GM12878 (cell line): ENCODE results near the gene ARHGAP26. TPM values are rescaled to one million over a fixed set of nuclear protein-coding genes. Genes with fewer than 3 reads are reported as not detected.

Source experiments
- ATAC-seq: fragments of 200-7000 bp; cut with Tn5 transposase; 3 replicates; pipeline ENCODE4 v1.9.1; 2020; ENCODE audit warnings: mild to moderate bottlenecking, moderate library complexity
- BruUV-seq: library from RNA; stranded (reverse); fragments of 400-500 nt; replicated peaks from 2 replicates; lab custom pipeline; 2021; lab: Mats Ljungman, UMichigan
- CTCF ChIA-PET: fragments of 300-600 bp; sonication (Branson Sonifier 250); formaldehyde crosslinking; extraction: SDS; loops from one replicate; lab custom pipeline; 2021; ENCODE audit warnings: inconsistent platforms; lab: Yijun Ruan, JAX
- POLR2A ChIA-PET: fragments of 350-600 bp; formaldehyde crosslinking; extraction: SDS; loops from one replicate; lab custom pipeline; 2021; ENCODE audit warnings: inconsistent platforms; lab: Charles Lee
- RAD21 ChIA-PET: fragments of 300-600 bp; sonication (Branson Sonifier 250); formaldehyde crosslinking; loops from one replicate; lab custom pipeline; 2023; ENCODE audit warnings: antibody characterized with exemption; ENCODE audit not compliant: unreplicated experiment; lab: Charles Lee
- SMC1A ChIA-PET: fragments of 300-600 bp; sonication (Branson Sonifier 250); formaldehyde crosslinking; loops from one replicate; lab custom pipeline; 2023; ENCODE audit not compliant: unreplicated experiment, uncharacterized antibody; lab: Charles Lee
- DNase-seq: peaks from one replicate; pipeline ENCODE4 v3.0.0-alpha.2; 2011; ENCODE audit warnings: low read depth, low spot score
- FAIRE-seq: peaks from 3 replicates; lab custom pipeline; 2011; peaks lifted over from hg19 to GRCh38; lab: Jason Lieb, UNC
- H2AFZ ChIP-seq: 2 replicates; pipeline ENCODE4 v1.6.0; 2011; ENCODE audit warnings: low read depth, low read length, control low read depth; ENCODE audit not compliant: control insufficient read depth
- H3K27ac ChIP-seq: 2 replicates; pipeline ENCODE4 v1.5.1; 2011; ENCODE audit warnings: control low read depth; ENCODE audit not compliant: control insufficient read depth, insufficient read depth
- H3K27me3 ChIP-seq, 2 experiments: replicated peaks in 1 of 2; 2 replicates each; pipeline versions ENCODE4 v1.6.0 to v1.6.1; 2011; ENCODE audit warnings: low read length in 1 of 2; ENCODE audit not compliant: control insufficient read depth in 2 of 2, insufficient read depth in 2 of 2
- H3K36me3 ChIP-seq, 2 experiments: 2 replicates each; pipeline ENCODE4 v1.5.1; 2011; ENCODE audit warnings: low read length in 1 of 2; ENCODE audit not compliant: control insufficient read depth in 2 of 2, insufficient read depth in 2 of 2
- H3K4me1 ChIP-seq: 2 replicates; pipeline ENCODE4 v1.6.1; 2011; ENCODE audit warnings: mild to moderate bottlenecking, low read length, moderate library complexity, mixed read lengths; ENCODE audit not compliant: control insufficient read depth, insufficient read depth
- H3K4me2 ChIP-seq: 2 replicates; pipeline ENCODE4 v1.6.0; 2011; ENCODE audit warnings: control low read depth; ENCODE audit not compliant: control insufficient read depth, insufficient read depth
- H3K4me3 ChIP-seq: fragments of 200-600 bp; sonication (generic); 2 replicates; pipeline ENCODE4 v1.5.1; 2016
- H3K79me2 ChIP-seq: 2 replicates; pipeline ENCODE4 v1.6.0; 2011; ENCODE audit warnings: low read length; ENCODE audit not compliant: control insufficient read depth, insufficient read depth
- H3K9ac ChIP-seq: 2 replicates; pipeline ENCODE4 v1.8.0; 2011; ENCODE audit warnings: low read length, control low read depth, mixed read lengths; ENCODE audit not compliant: control insufficient read depth, insufficient read depth
- H3K9me3 ChIP-seq: replicated peaks from 3 replicates; pipeline ENCODE4 v1.5.1; 2011; ENCODE audit warnings: mild to moderate bottlenecking, low read length; ENCODE audit not compliant: control insufficient read depth, insufficient read depth
- H4K20me1 ChIP-seq: 2 replicates; pipeline ENCODE4 v1.6.0; 2011; ENCODE audit not compliant: control insufficient read depth, insufficient read depth
- EP300 ChIP-seq, 2 experiments: fragments of 150-350 bp in 1 of 2; IDR thresholded peaks; 2 replicates each; pipeline ENCODE4 v1.6.1; 2011 to 2012; ENCODE audit warnings: low read depth in 2 of 2, low read length in 2 of 2, borderline replicate concordance in 1 of 2, improper control_type of control experiment in 1 of 2, inconsistent platforms in 1 of 2; ENCODE audit not compliant: control insufficient read depth in 1 of 2
- FOXM1 ChIP-seq: IDR thresholded peaks from 2 replicates; pipeline ENCODE4 v1.6.1; 2012; ENCODE audit warnings: low read depth, mild to moderate bottlenecking, inconsistent platforms, low read length, moderate library complexity
- JUNB ChIP-seq: IDR thresholded peaks from 2 replicates; pipeline ENCODE4 v1.6.1; 2016; ENCODE audit warnings: antibody characterized with exemption, mild to moderate bottlenecking
- KDM1A ChIP-seq: fragments of 200-600 bp; sonication (generic); IDR thresholded peaks from 2 replicates; pipeline ENCODE4 v1.6.1; 2016; ENCODE audit warnings: borderline replicate concordance
- LARP7 ChIP-seq: fragments of 450-650 bp; IDR thresholded peaks from 2 replicates; pipeline ENCODE4 v1.6.1; 2017; ENCODE audit warnings: mild to moderate bottlenecking
- MEF2A ChIP-seq: IDR thresholded peaks from 2 replicates; pipeline ENCODE4 v1.6.1; 2011; ENCODE audit warnings: low read depth, mild to moderate bottlenecking, low read length, moderate library complexity; ENCODE audit not compliant: insufficient read depth
- MYC ChIP-seq: IDR thresholded peaks from 2 replicates; pipeline ENCODE4 v1.6.1; 2011; ENCODE audit warnings: mild to moderate bottlenecking, low read length, moderate library complexity, inconsistent platforms; ENCODE audit not compliant: insufficient read depth, insufficient replicate concordance, insufficient read length, severe bottlenecking
- RCOR1 ChIP-seq: conservative IDR thresholded peaks from 2 replicates; pipeline ENCODE4 v1.6.1; 2012; ENCODE audit warnings: low read depth, low read length, improper control_type of control experiment
- REST ChIP-seq: IDR thresholded peaks from 2 replicates; pipeline ENCODE4 v1.6.1; 2012; ENCODE audit warnings: mild to moderate bottlenecking, low read depth, low read length
- SMAD5 ChIP-seq: IDR thresholded peaks from 2 replicates; pipeline ENCODE4 v1.6.1; 2016; ENCODE audit warnings: antibody characterized with exemption, low read depth
- SMC3 ChIP-seq: IDR thresholded peaks from 2 replicates; pipeline ENCODE4 v1.6.1; 2011; ENCODE audit warnings: low read length, improper control_type of control experiment, borderline replicate concordance
- SPI1 ChIP-seq: IDR thresholded peaks from 2 replicates; pipeline ENCODE4 v1.6.1; 2011; ENCODE audit warnings: low read depth, mild to moderate bottlenecking, low read length, moderate library complexity, borderline replicate concordance; ENCODE audit not compliant: insufficient read depth
- SREBF2 ChIP-seq: IDR thresholded peaks from 2 replicates; pipeline ENCODE4 v1.6.1; 2012; ENCODE audit warnings: mild to moderate bottlenecking, low read length
- SRF ChIP-seq, 2 experiments: IDR thresholded peaks; 2 replicates each; pipeline ENCODE4 v1.6.1; 2011; ENCODE audit warnings: low read depth in 2 of 2, low read length in 2 of 2, mild to moderate bottlenecking in 1 of 2, moderate library complexity in 1 of 2
- STAT1 ChIP-seq: fragments of 450-650 bp; conservative IDR thresholded peaks from 2 replicates; pipeline ENCODE4 v1.6.1; 2014; ENCODE audit warnings: antibody characterized with exemption, mild to moderate bottlenecking
- TBL1XR1 ChIP-seq: IDR thresholded peaks from 2 replicates; pipeline ENCODE4 v1.6.1; 2012; ENCODE audit warnings: low read depth, low read length, improper control_type of control experiment
- TCF7 ChIP-seq: IDR thresholded peaks from 2 replicates; pipeline ENCODE4 v1.6.1; 2014; ENCODE audit warnings: antibody characterized with exemption, borderline replicate concordance
- WRNIP1 ChIP-seq: IDR thresholded peaks from 2 replicates; pipeline ENCODE4 v1.6.1; 2011; ENCODE audit warnings: low read depth, low read length, improper control_type of control experiment, borderline replicate concordance
- WGBS: methylation state at CpG from one replicate; pipeline ENCODE4 v1.1.6; 2016; ENCODE audit warnings: low lambda C conversion rate; ENCODE audit not compliant: insufficient replicate concordance, insufficient coverage; ENCODE audit errors: missing lambda C conversion rate; 5-methylcytosine and 5-hydroxymethylcytosine counted together
- in situ Hi-C: fragments of 300-500 bp; cut with MboI; formaldehyde crosslinking; loops from 9 replicates; pipeline ENCODE4 v1.14.3; 2018; ENCODE audit warnings: mixed read lengths
- intact Hi-C: fragments of 100-400 bp; cut with micrococcal nuclease; formaldehyde crosslinking; loops from one replicate; pipeline ENCODE4 v1.14.2; 2022; ENCODE audit not compliant: unreplicated experiment
- polyA plus RNA-seq, 11 experiments: library from polyadenylated mRNA; depleted of rRNA in 4 of 11; unstranded in 6 of 11; stranded (reverse) in 5 of 11; fragments of >200 nt; fragmentation: Nextera tagmentation in 4 of 11; fragmentation: Illumina TruSeq in 1 of 11; extraction: Ambion mirVana in 4 of 11; extraction: Trizol in 1 of 11; gene quantifications; 1 replicate in 1 of 11; 2 replicates in 10 of 11; pipeline versions ENCODE4 v1.2.1 to v1.2.3, GENCODE V29; 2011 to 2016; ENCODE audit warnings: inconsistent platforms in 2 of 11, missing spikeins in 2 of 11, low read depth in 1 of 11
- total RNA-seq, 4 experiments: library from RNA; depleted of rRNA in 3 of 4; stranded (reverse); fragments of >200 nt in 3 of 4; fragmentation: Illumina TruSeq in 1 of 4; extraction: Trizol in 1 of 4; gene quantifications; 2 replicates each; pipeline versions ENCODE4 v1.2.1 to v1.2.3, GENCODE V29; 2013 to 2021
- TF ChIP-seq, protein P1 (sequence below): IDR thresholded peaks from 2 replicates; pipeline ENCODE4 v1.6.1; 2011; ENCODE audit warnings: borderline replicate concordance, low read depth, mild to moderate bottlenecking, moderate library complexity, low read length; ENCODE audit not compliant: insufficient read depth, poor library complexity, severe bottlenecking

The ARHGAP26 gene
- total and polyA plus RNA-seq, 10 of the 15 experiments (the other 5 are each of a cell fraction or from before 2014, with no cell fraction given): 9.4 to 41.5 (median 19.3) TPM

- ChIA-PET POLR2A (interaction anchor here (0.6 to 7.5 kb wide), 14 partner anchors 11 to 207 kb away, joined by 3 to 114 read pairs (median 7); no protein-coding TSS in a partner anchor), RAD21 (interaction anchor here (0.7 to 10.7 kb wide), 28 partner anchors 17 to 760 kb away, joined by 3 to 482 read pairs (median 11); partner anchors contain the start of gene NR3C1), CTCF (interaction anchor here (0.7 to 7.9 kb wide), 18 partner anchors 11 to 933 kb away, joined by 3 to 82 read pairs (median 4); partner anchors contain the start of gene NR3C1), SMC1A (interaction anchor here (0.8 to 11.0 kb wide), 31 partner anchors 18 to 282 kb away, joined by 3 to 423 read pairs (median 7); no protein-coding TSS in a partner anchor)
- Histone ChIP-seq H3K79me2 (peaks cover 31% of the 10 kb centered on the region), H3K4me2 (peak overlapping the region; percentile 92), H3K9me3 (no peaks in the 10 kb centered on the region; the same call in 2 of the 3 replicates), H3K27me3 (no peaks in the 10 kb centered on the region), H3K36me3 (no peaks in the 10 kb centered on the region; a peak in 2 of 4 replicates), H4K20me1 (no peaks in the 10 kb centered on the region), H2AFZ (peak overlapping the region; percentile 43; the same call in 1 of the 2 replicates), H3K27ac (peak overlapping the region; percentile 94), H3K4me1 (peaks cover 64% of the 10 kb centered on the region), H3K9ac (peak overlapping the region; percentile 52), H3K4me3 (peak overlapping the region; percentile 21)
- no peak for DNase-seq
- 0 out of 3 replicates have a peak, but pooled peaks have one; percentile 0 for ATAC-seq
- FAIRE-seq: no peak
- WGBS: 0% methylated on average over 2 of the region's 2 CpGs
- in situ Hi-C loops (loop anchor here (5.0 kb wide), 2 partner anchors 151 to 186 kb away; no protein-coding TSS in a partner anchor), intact Hi-C loops (loop anchor here (5.0 kb wide), 1 partner anchor 619 kb away; no protein-coding TSS in a partner anchor)
- no TSS peak for BruUV-seq
- TF ChIP-seq SPI1: no peak
- TF ChIP-seq RCOR1: no peak
- no peak for TF ChIP-seq STAT1
- TF ChIP-seq MEF2A: peak; percentile 85
- no peak for TF ChIP-seq TBL1XR1
- no peak for TF ChIP-seq EP300 (IDR thresholded peaks at IDR 0.05; ENCODE audit: borderline replicate concordance in 1 of 2, control insufficient read depth in 1 of 2, low read depth in 2 of 2, low read length in 2 of 2)
- TF ChIP-seq FOXM1: no peak
- TF ChIP-seq SMAD5: 0 out of 2 replicates have a peak, but pooled peaks have one; percentile 4
- TF ChIP-seq TCF7: no peak
- no peak for TF ChIP-seq SREBF2
- TF ChIP-seq LARP7: no peak
- TF ChIP-seq JUNB: peak; percentile 64
- TF ChIP-seq SRF (IDR thresholded peaks at IDR 0.05; ENCODE audit: low read depth in 2 of 2, low read length in 2 of 2): no peak
- TF ChIP-seq KDM1A: no peak
- no peak for TF ChIP-seq WRNIP1
- no peak for TF ChIP-seq REST
- no peak for TF ChIP-seq SMC3
- no peak for TF ChIP-seq MYC
- TF ChIP-seq, protein P1, sequence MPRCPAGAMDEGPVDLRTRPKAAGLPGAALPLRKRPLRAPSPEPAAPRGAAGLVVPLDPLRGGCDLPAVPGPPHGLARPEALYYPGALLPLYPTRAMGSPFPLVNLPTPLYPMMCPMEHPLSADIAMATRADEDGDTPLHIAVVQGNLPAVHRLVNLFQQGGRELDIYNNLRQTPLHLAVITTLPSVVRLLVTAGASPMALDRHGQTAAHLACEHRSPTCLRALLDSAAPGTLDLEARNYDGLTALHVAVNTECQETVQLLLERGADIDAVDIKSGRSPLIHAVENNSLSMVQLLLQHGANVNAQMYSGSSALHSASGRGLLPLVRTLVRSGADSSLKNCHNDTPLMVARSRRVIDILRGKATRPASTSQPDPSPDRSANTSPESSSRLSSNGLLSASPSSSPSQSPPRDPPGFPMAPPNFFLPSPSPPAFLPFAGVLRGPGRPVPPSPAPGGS: peak; percentile 16
These were observed 438.1 kb downstream of the ARHGAP26 start for GRCh38 chr5:143208365-143208641.
